ENCODE results near the gene GLRX. TPM values are rescaled to one million over a fixed set of nuclear protein-coding genes. Genes with fewer than 3 reads are reported as not detected.
"Not testable (repeated sequence)": the region's sequence is repeated elsewhere in the genome, so short reads cannot be mapped to it uniquely, and the experiment has no call there.

GLRX gene
- total RNA-seq, 4 donors from 2014 or later: 20.2 to 65.3 (median 41.3) TPM

DNA sequence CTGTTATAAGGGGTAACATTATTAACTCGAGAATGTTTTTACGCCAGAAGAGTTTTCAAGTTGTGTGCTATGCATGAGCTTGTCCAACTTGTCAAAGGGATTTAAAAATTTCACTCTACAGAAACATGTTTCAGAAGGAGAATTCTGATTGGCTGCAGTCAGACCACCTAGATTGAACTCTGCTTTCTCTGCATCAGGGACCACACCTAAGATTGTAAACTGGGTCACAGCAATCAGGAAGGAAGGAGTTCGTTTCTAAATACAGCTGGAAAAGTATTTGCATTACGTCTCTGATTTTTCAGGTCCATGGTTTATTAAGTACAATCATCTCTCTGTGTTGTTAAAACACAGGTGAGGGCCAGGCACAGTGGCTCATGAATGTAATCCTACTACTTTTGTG is 5.8 kb downstream of the GLRX start:
- 60 to 65% methylated on average over 4 of the region's 4 CpGs for WGBS, 2 donors (ENCODE audit: low coverage in 1 of 2)
- ATAC-seq: no peak
- Histone ChIP-seq H3K27me3 (no peaks in the 10 kb centered on the region), H3K4me1 (peaks cover 0 to 70% (median 13%) of the 10 kb centered on the region in 3 donors), H3K27ac (no peak overlapping the region), H3K4me3 (no peak overlapping the region), H3K9me3 (no peaks in the 10 kb centered on the region), H3K36me3 (peaks cover 0 to 35% of the 10 kb centered on the region in 2 donors)
- TF ChIP-seq, protein P1, sequence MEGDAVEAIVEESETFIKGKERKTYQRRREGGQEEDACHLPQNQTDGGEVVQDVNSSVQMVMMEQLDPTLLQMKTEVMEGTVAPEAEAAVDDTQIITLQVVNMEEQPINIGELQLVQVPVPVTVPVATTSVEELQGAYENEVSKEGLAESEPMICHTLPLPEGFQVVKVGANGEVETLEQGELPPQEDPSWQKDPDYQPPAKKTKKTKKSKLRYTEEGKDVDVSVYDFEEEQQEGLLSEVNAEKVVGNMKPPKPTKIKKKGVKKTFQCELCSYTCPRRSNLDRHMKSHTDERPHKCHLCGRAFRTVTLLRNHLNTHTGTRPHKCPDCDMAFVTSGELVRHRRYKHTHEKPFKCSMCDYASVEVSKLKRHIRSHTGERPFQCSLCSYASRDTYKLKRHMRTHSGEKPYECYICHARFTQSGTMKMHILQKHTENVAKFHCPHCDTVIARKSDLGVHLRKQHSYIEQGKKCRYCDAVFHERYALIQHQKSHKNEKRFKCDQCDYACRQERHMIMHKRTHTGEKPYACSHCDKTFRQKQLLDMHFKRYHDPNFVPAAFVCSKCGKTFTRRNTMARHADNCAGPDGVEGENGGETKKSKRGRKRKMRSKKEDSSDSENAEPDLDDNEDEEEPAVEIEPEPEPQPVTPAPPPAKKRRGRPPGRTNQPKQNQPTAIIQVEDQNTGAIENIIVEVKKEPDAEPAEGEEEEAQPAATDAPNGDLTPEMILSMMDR (IDR thresholded peaks at IDR 0.05): no peak
- TF ChIP-seq EP300 (IDR thresholded peaks at IDR 0.05) (no peak), POLR2AphosphoS5 (IDR thresholded peaks at IDR 0.05) (no peak), POLR2A (IDR thresholded peaks at IDR 0.05) (no peak)

- Histone ChIP-seq H3K9me3 (no peaks in the 10 kb centered on the region), H3K27me3 (no peaks in the 10 kb centered on the region), H3K36me3 (peaks cover 0 to 35% of the 10 kb centered on the region in 2 donors), H3K4me3 (no peak overlapping the region), H3K4me1 (peaks cover 0 to 70% (median 15%) of the 10 kb centered on the region in 3 donors), H3K27ac (no peak overlapping the region)
- 83 to 93% methylated on average over 7 to 8 of the region's 8 CpGs for WGBS, 2 donors (ENCODE audit: low coverage in 1 of 2)
- no peak for TF ChIP-seq EP300 (IDR thresholded peaks at IDR 0.05)
- ATAC-seq: no peak
Observed at GRCh38 chr5:95816341-95816740, 6.2 kb downstream of the GLRX start.

DNA sequence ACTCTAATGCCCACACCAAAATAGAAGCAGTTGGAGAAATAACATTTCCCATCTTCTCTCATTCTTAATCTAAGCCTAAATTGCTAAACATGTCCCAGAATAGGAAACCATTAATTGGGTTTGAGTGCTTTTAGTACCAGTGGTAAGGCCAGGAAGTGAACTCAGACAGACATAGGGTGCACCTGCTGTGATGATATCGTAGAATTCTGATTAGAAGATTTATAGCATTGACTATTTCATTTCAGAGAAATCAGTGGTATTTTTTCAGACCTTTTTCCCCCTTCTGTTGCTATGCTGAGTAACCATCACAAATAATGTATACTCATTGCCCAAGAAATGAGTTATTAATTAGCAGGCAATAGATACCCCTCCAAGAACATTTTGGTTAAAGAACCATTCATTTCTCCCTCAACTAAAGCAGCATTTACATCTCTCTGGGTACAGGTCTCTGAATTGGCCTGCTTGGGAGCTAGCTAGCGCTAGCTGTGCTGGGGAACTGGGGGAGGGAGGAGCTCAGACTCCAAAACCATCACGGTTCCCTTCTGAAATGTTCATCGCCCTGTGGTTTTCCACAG is 7.3 kb downstream of the GLRX start:
- peaks cover 0 to 35% of the 10 kb centered on the region in 2 donors for H3K36me3 ChIP-seq
- no peaks in the 10 kb centered on the region for H3K9me3 ChIP-seq
- H3K4me3 ChIP-seq: no peak overlapping the region
- no peaks in the 10 kb centered on the region for H3K27me3 ChIP-seq
- TF ChIP-seq POLR2AphosphoS5 (IDR thresholded peaks at IDR 0.05) (no peak), POLR2A (IDR thresholded peaks at IDR 0.05) (no peak), EP300 (IDR thresholded peaks at IDR 0.05) (no peak)
- TF ChIP-seq, protein P1 (IDR thresholded peaks at IDR 0.05): no peak
- H3K4me1 ChIP-seq: peaks cover 0 to 70% (median 18%) of the 10 kb centered on the region in 3 donors
- no peak for ATAC-seq
- no peak overlapping the region for H3K27ac ChIP-seq
- WGBS, 2 donors (ENCODE audit: low coverage in 1 of 2): 94 to 95% methylated on average over 3 of the region's 4 CpGs

DNA sequence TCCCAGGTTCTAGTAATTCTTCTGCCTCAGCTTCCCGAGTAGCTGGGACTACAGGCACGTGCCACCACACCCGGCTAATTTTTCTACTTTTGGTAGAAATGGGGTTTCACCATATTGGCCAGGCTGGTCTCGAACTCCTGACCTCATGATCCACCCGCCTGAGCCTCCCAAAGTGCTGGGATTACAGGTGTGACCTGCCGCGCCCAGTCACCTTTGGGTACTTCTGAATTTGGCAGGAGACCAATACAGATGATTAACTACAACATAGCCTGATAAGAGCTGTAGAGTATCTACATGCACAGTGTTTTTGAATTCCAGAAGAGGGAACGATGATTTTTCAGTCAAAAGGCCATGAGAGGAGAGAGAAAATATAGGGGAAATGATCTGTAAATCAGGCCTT is 9.5 kb downstream of the GLRX start:
- H3K4me3 ChIP-seq, H3K9me3 ChIP-seq, H3K27me3 ChIP-seq, ATAC-seq: not testable (repeated sequence)
- Histone ChIP-seq H3K27ac (peak overlapping the region in 2 of 4 donors; percentile 2 to 78), H3K36me3 (peaks cover 0 to 35% of the 10 kb centered on the region in 2 donors), H3K4me1 (peaks cover 3 to 70% (median 38%) of the 10 kb centered on the region in 3 donors)
- 95 to 100% methylated on average over 3 to 5 of the region's 8 CpGs for WGBS, 2 donors (ENCODE audit: low coverage in 1 of 2)

DNA sequence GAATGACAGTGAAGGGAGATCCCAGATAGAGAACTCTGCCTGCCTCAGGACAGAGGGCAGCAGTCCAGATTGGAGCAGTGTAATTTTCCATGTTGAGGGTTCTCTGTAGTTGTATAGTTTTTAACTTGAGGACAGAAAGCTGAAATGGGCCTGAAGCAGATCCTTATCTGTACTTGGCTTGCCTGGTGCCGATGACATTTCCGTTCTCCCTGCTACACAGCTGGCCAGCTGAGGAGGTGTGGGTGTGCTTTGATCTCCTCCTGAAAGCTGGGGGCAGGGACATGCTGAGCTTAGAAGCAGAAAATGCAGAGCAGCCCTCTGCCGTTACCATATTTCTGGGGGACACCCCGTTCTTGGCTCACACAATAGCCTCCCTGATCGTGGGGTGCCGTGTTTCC is 10.5 kb downstream of the GLRX start:
- H3K27ac ChIP-seq: peak overlapping the region in 3 of 4 donors; percentile 64 to 78 (median 67)
- H3K36me3 ChIP-seq: peaks cover 0 to 30% of the 10 kb centered on the region in 2 donors
- no peak overlapping the region for H3K4me3 ChIP-seq
- 0 to 30% methylated on average over 2 to 4 of the region's 6 CpGs for WGBS, 2 donors (ENCODE audit: low coverage in 1 of 2)
- no peaks in the 10 kb centered on the region for H3K9me3 ChIP-seq
- no peak for TF ChIP-seq POLR2A (IDR thresholded peaks at IDR 0.05)
- TF ChIP-seq, protein P1 (IDR thresholded peaks at IDR 0.05): no peak
- no peak for TF ChIP-seq POLR2AphosphoS5 (IDR thresholded peaks at IDR 0.05)
- TF ChIP-seq EP300 (IDR thresholded peaks at IDR 0.05): no peak
- peaks cover 3 to 68% (median 41%) of the 10 kb centered on the region in 3 donors for H3K4me1 ChIP-seq
- no peaks in the 10 kb centered on the region for H3K27me3 ChIP-seq
- peak; percentile 35 for ATAC-seq

DNA sequence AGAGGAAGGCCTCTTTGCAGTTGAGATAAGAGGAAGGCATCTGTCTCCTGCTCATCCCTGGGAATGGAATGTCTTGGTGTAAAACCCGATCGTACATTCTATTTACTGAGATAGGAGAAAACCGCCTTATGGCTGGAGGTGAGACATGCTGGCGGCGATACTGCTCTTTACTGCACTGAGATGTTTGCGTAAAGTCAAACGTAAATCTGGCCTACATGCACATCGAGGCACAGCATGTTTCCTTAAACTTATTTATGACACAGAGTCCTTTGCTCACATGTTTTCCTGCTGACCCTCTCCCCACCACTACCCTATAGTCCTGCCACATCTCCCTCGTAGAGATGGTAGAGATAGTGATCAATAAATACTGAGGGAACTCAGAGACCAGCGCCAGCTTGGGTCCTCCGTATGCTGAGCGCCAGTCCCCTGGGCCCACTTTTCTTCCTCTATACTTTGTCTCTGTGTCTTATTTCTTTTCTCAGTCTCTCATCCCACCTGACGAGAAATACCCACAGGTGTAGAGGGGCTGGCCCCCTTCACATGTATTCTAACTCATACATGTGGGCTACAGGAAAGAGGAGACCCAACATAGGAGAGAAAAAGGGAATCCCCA is 11.0 kb downstream of the GLRX start:
- WGBS, 2 donors (ENCODE audit: low coverage in 1 of 2): 76 to 100% methylated on average over 2 to 12 of the region's 13 CpGs
- H3K4me3 ChIP-seq: not testable (repeated sequence)
- H3K27ac ChIP-seq: peak overlapping the region in 3 of 4 donors; percentile 67 to 80 (median 78)

DNA sequence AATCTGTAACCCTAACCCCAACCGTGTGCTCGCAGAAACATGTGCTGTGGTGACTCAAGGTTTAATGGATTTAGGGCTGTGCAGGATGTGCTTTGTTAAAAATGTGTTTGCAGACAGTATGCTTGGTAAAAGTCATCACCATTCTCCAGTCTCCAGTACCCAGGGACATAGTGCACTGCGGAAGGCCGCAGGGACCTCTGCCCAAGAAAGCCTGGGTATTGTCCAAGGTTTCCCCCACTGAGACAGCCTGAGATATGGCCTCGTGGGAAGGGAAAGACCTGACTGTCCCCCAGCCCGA is 11.5 kb downstream of the GLRX start:
- not testable (repeated sequence) for H3K27me3 ChIP-seq, H3K4me3 ChIP-seq, H3K9me3 ChIP-seq, ATAC-seq
- Histone ChIP-seq H3K4me1 (peaks cover 3 to 63% (median 41%) of the 10 kb centered on the region in 3 donors), H3K36me3 (peaks cover 0 to 20% of the 10 kb centered on the region in 2 donors), H3K27ac (peak overlapping the region in 2 of 4 donors; percentile 78 to 80)
- 68% methylated on average over 5 of the region's 6 CpGs; no CpG with 5 or more reads in 1 of the 2 donors for WGBS, 2 donors (ENCODE audit: low coverage in 1 of 2)

More for the DNA sequence above, 11.0 kb downstream of the GLRX start:
- not testable (repeated sequence) for H3K27me3 ChIP-seq, H3K9me3 ChIP-seq, ATAC-seq
- Histone ChIP-seq H3K36me3 (peaks cover 0 to 25% of the 10 kb centered on the region in 2 donors), H3K4me1 (peaks cover 3 to 63% (median 41%) of the 10 kb centered on the region in 3 donors)

Data from gastroesophageal sphincter (tissue), 4 donors.